HepG2 (cell line): ENCODE data around the gene TYR. TPM values are rescaled to one million over a fixed set of nuclear protein-coding genes. Genes with fewer than 3 reads are reported as not detected.

ENCODE experiments used
- ATAC-seq: fragments of 200-7000 bp; cut with Tn5 transposase; 3 replicates; pipeline ENCODE4 v1.9.1; 2020; ENCODE audit warnings: mild to moderate bottlenecking, moderate library complexity
- BruUV-seq: library from RNA; stranded (reverse); fragments of 400-500 nt; replicated peaks from 2 replicates; lab custom pipeline; 2021; lab: Mats Ljungman, UMichigan
- CTCF ChIA-PET: fragments of 300-600 bp; formaldehyde crosslinking; extraction: SDS; loops from one replicate; lab custom pipeline; 2021; ENCODE audit warnings: low total read pairs, inconsistent platforms, low intra/inter-chr PET ratio; lab: Yijun Ruan, JAX
- POLR2A ChIA-PET: fragments of 350-600 bp; sonication (Branson Sonifier 250); formaldehyde crosslinking; loops from one replicate; lab custom pipeline; 2020; ENCODE audit warnings: antibody characterized with exemption, inconsistent platforms; lab: Yijun Ruan, JAX
- DNase-seq: peaks from one replicate; pipeline ENCODE4 v3.0.0-alpha.2; 2015; ENCODE audit warnings: low spot score
- FAIRE-seq: peaks from 3 replicates; lab custom pipeline; 2011; peaks lifted over from hg19 to GRCh38; lab: Jason Lieb, UNC
- H2AFZ ChIP-seq: one replicate; pipeline ENCODE4 v1.6.1; 2011; ENCODE audit warnings: low read length, inconsistent platforms
- H3K27ac ChIP-seq: fragments of 300-600 bp; 3 replicates; pipeline ENCODE4 v1.8.0; 2011; ENCODE audit warnings: mixed run types, mild to moderate bottlenecking, mixed read lengths, low read length, inconsistent platforms; ENCODE audit not compliant: insufficient read depth; ENCODE audit errors: extremely low read length
- H3K27me3 ChIP-seq, 2 experiments: fragments of 200-600 bp in 1 of 2; 2 replicates in 1 of 2; 3 replicates in 1 of 2; pipeline versions ENCODE4 v1.6.0 to v1.8.0; 2011; ENCODE audit warnings: low read length in 2 of 2, mild to moderate bottlenecking in 2 of 2, moderate library complexity in 2 of 2, inconsistent platforms in 1 of 2; ENCODE audit not compliant: insufficient read depth in 2 of 2, control insufficient read depth in 1 of 2
- H3K36me3 ChIP-seq, 2 experiments: fragments of 200-600 bp in 1 of 2; replicated peaks in 1 of 2; 2 replicates in 1 of 2; 3 replicates in 1 of 2; pipeline versions ENCODE4 v1.5.1 to v1.8.0; 2011; ENCODE audit warnings: low read length in 2 of 2, inconsistent platforms in 1 of 2; ENCODE audit not compliant: insufficient read depth in 2 of 2, control insufficient read depth in 1 of 2
- H3K4me1 ChIP-seq: 2 replicates; pipeline ENCODE4 v1.5.1; 2012; ENCODE audit warnings: low read length, inconsistent platforms; ENCODE audit not compliant: insufficient read depth
- H3K4me2 ChIP-seq: 2 replicates; pipeline ENCODE4 v1.6.0; 2011; ENCODE audit warnings: low read depth, low read length, inconsistent platforms
- H3K4me3 ChIP-seq, 3 experiments: fragments of 200-600 bp in 1 of 3; sonication (generic), shearing (Covaris generic) in 1 of 3; replicated peaks in 1 of 3; 2 replicates each; pipeline ENCODE4 v1.5.1; 2011 to 2016; ENCODE audit warnings: low read length in 3 of 3, inconsistent platforms in 2 of 3, low read depth in 2 of 3, mild to moderate bottlenecking in 2 of 3, control low read depth in 1 of 3, mixed read lengths in 1 of 3; ENCODE audit not compliant: insufficient read depth in 1 of 3
- H3K79me2 ChIP-seq: one replicate; pipeline ENCODE4 v1.6.1; 2011; ENCODE audit warnings: low read length, inconsistent platforms; ENCODE audit not compliant: insufficient read depth
- H3K9ac ChIP-seq: 2 replicates; pipeline ENCODE4 v1.6.0; 2011; ENCODE audit warnings: mild to moderate bottlenecking, low read depth, low read length, inconsistent platforms; ENCODE audit not compliant: insufficient read depth
- H3K9me3 ChIP-seq: 2 replicates; pipeline ENCODE4 v1.5.1; 2012; ENCODE audit warnings: mild to moderate bottlenecking, low read length
- H4K20me1 ChIP-seq: 2 replicates; pipeline ENCODE4 v1.6.0; 2011; ENCODE audit warnings: inconsistent platforms, mild to moderate bottlenecking, low read length, moderate library complexity; ENCODE audit not compliant: insufficient read depth
- ARNT2 ChIP-seq: sonication (generic); formaldehyde crosslinking; IDR thresholded peaks from 2 replicates; pipeline ENCODE4 v1.8.0; 2022; ENCODE audit warnings: mild to moderate bottlenecking, low read depth, missing genetic modification reagents, moderate library complexity
- SPEN ChIP-seq: sonication (generic); formaldehyde crosslinking; IDR thresholded peaks from 2 replicates; pipeline ENCODE4 v1.5.1; 2020; ENCODE audit warnings: low read depth, mild to moderate bottlenecking, missing genetic modification reagents
- TRIM24 ChIP-seq: sonication (generic); formaldehyde crosslinking; IDR thresholded peaks from 2 replicates; pipeline ENCODE4 v1.8.0; 2022; ENCODE audit warnings: mild to moderate bottlenecking, missing genetic modification reagents
- ZBTB7B ChIP-seq: sonication (generic); formaldehyde crosslinking; IDR thresholded peaks from 2 replicates; pipeline ENCODE4 v1.4.0; 2020; ENCODE audit warnings: missing genetic modification reagents
- ZFP36L1 ChIP-seq: sonication (generic); formaldehyde crosslinking; IDR thresholded peaks from 2 replicates; pipeline ENCODE4 v1.8.0; 2022; ENCODE audit warnings: mild to moderate bottlenecking, missing genetic modification reagents, moderate library complexity
- ZNF513 ChIP-seq: sonication (generic); formaldehyde crosslinking; conservative IDR thresholded peaks from 2 replicates; pipeline ENCODE4 v1.5.0; 2020; ENCODE audit warnings: missing genetic modification reagents
- ZNF710 ChIP-seq: sonication (generic); formaldehyde crosslinking; IDR thresholded peaks from 2 replicates; pipeline ENCODE4 v1.5.0; 2020; ENCODE audit warnings: mild to moderate bottlenecking, missing genetic modification reagents, borderline replicate concordance
- WGBS: methylation state at CpG from one replicate; pipeline ENCODE4 v1.1.6; 2017; ENCODE audit warnings: low lambda C conversion rate; 5-methylcytosine and 5-hydroxymethylcytosine counted together
- in situ Hi-C: cut with HindIII; loops from 2 replicates; pipeline ENCODE4 v1.10.0; 2017; ENCODE audit warnings: low pct_unique_long_range_greater_than_20kb; ENCODE audit not compliant: extremely low pct_ligation_motif_present
- intact Hi-C: fragments of 100-400 bp; cut with micrococcal nuclease; formaldehyde crosslinking; loops from one replicate; pipeline ENCODE4 v1.10.0; 2022; ENCODE audit not compliant: unreplicated experiment
- polyA plus RNA-seq, 8 experiments: library from polyadenylated mRNA; depleted of rRNA in 3 of 8; stranded (reverse) in 7 of 8; unstranded in 1 of 8; fragments of >200 nt; fragmentation: Illumina TruSeq in 4 of 8; extraction: Trizol in 4 of 8; gene quantifications; 2 replicates each; pipeline versions ENCODE4 v1.2.1 to v1.2.3, GENCODE V29; 2011 to 2016; ENCODE audit warnings: low read depth in 4 of 8, missing spikeins in 1 of 8, mixed read lengths in 1 of 8; ENCODE audit not compliant: insufficient read depth in 1 of 8
- total RNA-seq, 5 experiments: library from RNA; depleted of rRNA; stranded (reverse); fragments of >200 nt; fragmentation: Illumina TruSeq; extraction: Trizol; gene quantifications; 2 replicates each; pipeline ENCODE4 v1.2.3, GENCODE V29; 2016; ENCODE audit warnings: low read depth in 1 of 5
- TF ChIP-seq, protein P1 (sequence below): fragments of 450-650 bp; IDR thresholded peaks from 2 replicates; pipeline ENCODE4 v1.6.1; 2017
- TF ChIP-seq, protein P2 (sequence below): sonication (generic); formaldehyde crosslinking; IDR thresholded peaks from 2 replicates; pipeline ENCODE4 v1.5.1; 2020; ENCODE audit warnings: missing genetic modification reagents, mild to moderate bottlenecking, borderline replicate concordance

TYR gene
- total and polyA plus RNA-seq, 2 of the 13 experiments (the other 11 are each of a cell fraction or from before 2014, with no cell fraction given) = not detected

DNA sequence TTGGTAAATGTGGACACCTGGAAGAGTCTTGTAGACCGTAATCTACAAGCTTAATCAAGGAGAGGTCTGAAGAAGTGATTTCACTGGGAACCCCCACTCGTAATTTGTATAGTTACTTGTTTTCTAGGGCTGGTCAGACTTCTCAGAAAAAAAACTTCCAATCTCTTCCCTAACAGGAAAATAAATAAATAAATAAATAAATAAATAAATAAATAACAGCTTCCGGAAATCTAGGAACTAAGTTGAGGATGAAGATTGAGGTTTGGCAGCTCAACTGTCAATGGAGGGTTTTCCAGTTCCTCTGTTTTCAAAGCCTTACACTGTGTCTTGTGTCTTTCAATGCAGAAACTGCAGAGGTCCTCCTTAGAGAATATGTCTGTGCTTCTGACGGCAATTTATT, 17.7 kb upstream of the TYR start:
- Histone ChIP-seq H2AFZ (no peak overlapping the region), H3K79me2 (no peaks in the 10 kb centered on the region), H3K27me3 (no peaks in the 10 kb centered on the region), H3K36me3 (no peaks in the 10 kb centered on the region), H3K4me3 (no peak overlapping the region), H3K4me1 (no peaks in the 10 kb centered on the region), H3K27ac (no peak overlapping the region), H3K4me2 (no peak overlapping the region), H3K9ac (no peak overlapping the region), H3K9me3 (no peaks in the 10 kb centered on the region), H4K20me1 (no peaks in the 10 kb centered on the region)
- in situ Hi-C loops = no loop called here
- POLR2A ChIA-PET = no interaction called here
- BruUV-seq = no TSS peak
- DNase-seq (no peak), ATAC-seq (no peak), FAIRE-seq (no peak)
- CTCF ChIA-PET = no interaction called here
- WGBS = 48% methylated on average over 4 of the region's 4 CpGs
- intact Hi-C loops = loop anchor here (10.0 kb wide), 1 partner anchor 65 kb away; no protein-coding TSS in a partner anchor
- TF ChIP-seq ZBTB7B (no peak), ARNT2 (CRISPR knock-in tag) (no peak), ZFP36L1 (CRISPR knock-in tag) (no peak), ZNF513 (CRISPR knock-in tag) (no peak), SPEN (CRISPR knock-in tag) (no peak), ZNF710 (CRISPR knock-in tag) (no peak), TRIM24 (CRISPR knock-in tag) (no peak)
- TF ChIP-seq, protein P1, sequence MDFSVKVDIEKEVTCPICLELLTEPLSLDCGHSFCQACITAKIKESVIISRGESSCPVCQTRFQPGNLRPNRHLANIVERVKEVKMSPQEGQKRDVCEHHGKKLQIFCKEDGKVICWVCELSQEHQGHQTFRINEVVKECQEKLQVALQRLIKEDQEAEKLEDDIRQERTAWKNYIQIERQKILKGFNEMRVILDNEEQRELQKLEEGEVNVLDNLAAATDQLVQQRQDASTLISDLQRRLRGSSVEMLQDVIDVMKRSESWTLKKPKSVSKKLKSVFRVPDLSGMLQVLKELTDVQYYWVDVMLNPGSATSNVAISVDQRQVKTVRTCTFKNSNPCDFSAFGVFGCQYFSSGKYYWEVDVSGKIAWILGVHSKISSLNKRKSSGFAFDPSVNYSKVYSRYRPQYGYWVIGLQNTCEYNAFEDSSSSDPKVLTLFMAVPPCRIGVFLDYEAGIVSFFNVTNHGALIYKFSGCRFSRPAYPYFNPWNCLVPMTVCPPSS = no peak
- TF ChIP-seq, protein P2, sequence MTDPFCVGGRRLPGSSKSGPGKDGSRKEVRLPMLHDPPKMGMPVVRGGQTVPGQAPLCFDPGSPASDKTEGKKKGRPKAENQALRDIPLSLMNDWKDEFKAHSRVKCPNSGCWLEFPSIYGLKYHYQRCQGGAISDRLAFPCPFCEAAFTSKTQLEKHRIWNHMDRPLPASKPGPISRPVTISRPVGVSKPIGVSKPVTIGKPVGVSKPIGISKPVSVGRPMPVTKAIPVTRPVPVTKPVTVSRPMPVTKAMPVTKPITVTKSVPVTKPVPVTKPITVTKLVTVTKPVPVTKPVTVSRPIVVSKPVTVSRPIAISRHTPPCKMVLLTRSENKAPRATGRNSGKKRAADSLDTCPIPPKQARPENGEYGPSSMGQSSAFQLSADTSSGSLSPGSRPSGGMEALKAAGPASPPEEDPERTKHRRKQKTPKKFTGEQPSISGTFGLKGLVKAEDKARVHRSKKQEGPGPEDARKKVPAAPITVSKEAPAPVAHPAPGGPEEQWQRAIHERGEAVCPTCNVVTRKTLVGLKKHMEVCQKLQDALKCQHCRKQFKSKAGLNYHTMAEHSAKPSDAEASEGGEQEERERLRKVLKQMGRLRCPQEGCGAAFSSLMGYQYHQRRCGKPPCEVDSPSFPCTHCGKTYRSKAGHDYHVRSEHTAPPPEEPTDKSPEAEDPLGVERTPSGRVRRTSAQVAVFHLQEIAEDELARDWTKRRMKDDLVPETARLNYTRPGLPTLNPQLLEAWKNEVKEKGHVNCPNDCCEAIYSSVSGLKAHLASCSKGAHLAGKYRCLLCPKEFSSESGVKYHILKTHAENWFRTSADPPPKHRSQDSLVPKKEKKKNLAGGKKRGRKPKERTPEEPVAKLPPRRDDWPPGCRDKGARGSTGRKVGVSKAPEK (CRISPR knock-in tag) = no peak
